ENCODE results near the gene EPHB1. TPM values are rescaled to one million over a fixed set of nuclear protein-coding genes. Genes with fewer than 3 reads are reported as not detected.
"Not testable (repeated sequence)": the region's sequence is repeated elsewhere in the genome, so short reads cannot be mapped to it uniquely, and the experiment has no call there.

EPHB1 gene
- total RNA-seq, 4 donors from 2014 or later, result 0.08 to 1.1 (median 0.72) TPM

DNA sequence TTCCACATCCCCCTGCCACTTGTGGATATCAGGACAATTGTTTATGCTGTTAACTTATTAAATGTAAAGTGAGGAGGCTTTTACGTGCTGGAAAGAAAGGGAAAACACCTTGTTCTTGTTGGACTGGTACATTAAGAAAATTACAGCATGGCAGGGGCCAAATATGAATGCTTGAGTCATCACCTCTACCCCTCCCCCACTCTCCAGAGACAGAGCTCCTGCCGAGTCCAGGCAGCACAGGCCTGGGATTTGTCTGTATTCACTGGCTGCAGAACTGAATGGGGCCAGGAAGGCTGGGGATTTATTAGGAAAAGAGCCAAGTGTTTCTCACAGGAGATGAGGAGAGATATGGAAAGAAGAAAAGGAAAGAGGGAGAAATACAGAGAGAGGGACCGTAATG is 308.9 kb downstream of the EPHB1 start:
- Histone ChIP-seq H3K4me1 (no peaks in the 10 kb centered on the region), H3K27me3 (no peaks in the 10 kb centered on the region), H3K9me3 (no peaks in the 10 kb centered on the region), H3K36me3 (no peaks in the 10 kb centered on the region), H3K27ac (no peak overlapping the region), H3K4me3 (no peak overlapping the region)
- no peak for DNase-seq
- TF ChIP-seq, protein P1, sequence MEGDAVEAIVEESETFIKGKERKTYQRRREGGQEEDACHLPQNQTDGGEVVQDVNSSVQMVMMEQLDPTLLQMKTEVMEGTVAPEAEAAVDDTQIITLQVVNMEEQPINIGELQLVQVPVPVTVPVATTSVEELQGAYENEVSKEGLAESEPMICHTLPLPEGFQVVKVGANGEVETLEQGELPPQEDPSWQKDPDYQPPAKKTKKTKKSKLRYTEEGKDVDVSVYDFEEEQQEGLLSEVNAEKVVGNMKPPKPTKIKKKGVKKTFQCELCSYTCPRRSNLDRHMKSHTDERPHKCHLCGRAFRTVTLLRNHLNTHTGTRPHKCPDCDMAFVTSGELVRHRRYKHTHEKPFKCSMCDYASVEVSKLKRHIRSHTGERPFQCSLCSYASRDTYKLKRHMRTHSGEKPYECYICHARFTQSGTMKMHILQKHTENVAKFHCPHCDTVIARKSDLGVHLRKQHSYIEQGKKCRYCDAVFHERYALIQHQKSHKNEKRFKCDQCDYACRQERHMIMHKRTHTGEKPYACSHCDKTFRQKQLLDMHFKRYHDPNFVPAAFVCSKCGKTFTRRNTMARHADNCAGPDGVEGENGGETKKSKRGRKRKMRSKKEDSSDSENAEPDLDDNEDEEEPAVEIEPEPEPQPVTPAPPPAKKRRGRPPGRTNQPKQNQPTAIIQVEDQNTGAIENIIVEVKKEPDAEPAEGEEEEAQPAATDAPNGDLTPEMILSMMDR (IDR thresholded peaks at IDR 0.05), result no peak
- no peak for TF ChIP-seq POLR2A (IDR thresholded peaks at IDR 0.05)
- WGBS, 2 donors, result 31 to 40% methylated on average over 3 of the region's 3 CpGs
- intact Hi-C loops (cut with DNase I), result no loop called here

DNA sequence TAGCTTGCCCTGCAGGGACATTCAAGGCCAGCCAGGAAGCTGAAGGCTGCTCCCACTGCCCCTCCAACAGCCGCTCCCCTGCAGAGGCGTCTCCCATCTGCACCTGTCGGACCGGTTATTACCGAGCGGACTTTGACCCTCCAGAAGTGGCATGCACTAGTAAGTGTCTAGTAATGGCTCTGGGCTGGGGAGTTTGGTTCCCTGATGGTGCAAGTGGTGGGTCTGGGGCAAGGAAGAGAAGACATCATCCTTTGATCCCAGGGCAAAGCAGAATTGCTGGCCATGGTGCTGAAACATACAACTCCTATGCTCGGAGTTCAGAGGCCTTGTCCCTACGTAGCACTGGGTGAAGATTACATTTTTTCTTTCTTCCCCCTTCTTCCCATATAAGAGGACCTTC is 311.4 kb downstream of the EPHB1 start:
- H3K36me3 ChIP-seq, result no peaks in the 10 kb centered on the region
- WGBS, 2 donors, result 23 to 67% methylated on average over 2 to 8 of the region's 8 CpGs
- intact Hi-C loops (cut with DNase I), result no loop called here
- no peaks in the 10 kb centered on the region for H3K27me3 ChIP-seq
- no peak overlapping the region for H3K27ac ChIP-seq
- no peak for TF ChIP-seq POLR2A (IDR thresholded peaks at IDR 0.05)
- TF ChIP-seq, protein P1 (IDR thresholded peaks at IDR 0.05), result no peak
- H3K4me3 ChIP-seq, result no peak overlapping the region
- H3K9me3 ChIP-seq, result no peaks in the 10 kb centered on the region
- no peak for DNase-seq
- H3K4me1 ChIP-seq, result no peaks in the 10 kb centered on the region

DNA sequence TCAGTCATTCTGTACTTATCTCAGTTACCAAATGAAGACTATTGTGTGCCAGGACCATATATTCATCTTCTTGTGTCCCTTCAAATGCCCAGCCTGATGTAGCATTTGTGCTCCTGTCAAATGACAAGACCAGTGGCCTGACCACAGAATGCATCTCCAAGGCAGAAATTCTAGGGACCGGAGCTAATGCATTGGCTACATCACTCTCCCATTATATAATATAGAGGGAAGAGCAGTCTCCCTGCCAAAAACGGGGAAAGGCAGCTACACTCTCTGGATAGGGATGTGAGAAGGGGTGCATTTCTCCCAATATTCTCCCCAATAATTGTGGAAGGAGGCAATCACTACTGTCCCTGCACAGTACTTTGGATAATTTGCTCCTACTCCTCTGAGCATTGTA is 312.0 kb downstream of the EPHB1 start:
- no peaks in the 10 kb centered on the region for H3K4me1 ChIP-seq
- no peak overlapping the region for H3K4me3 ChIP-seq
- WGBS, 2 donors, result 78% methylated on average over 2 of the region's 2 CpGs; no CpG with 5 or more reads in 1 of the 2 donors
- no peak overlapping the region for H3K27ac ChIP-seq
- DNase-seq, result no peak
- H3K27me3 ChIP-seq, result no peaks in the 10 kb centered on the region
- H3K36me3 ChIP-seq, result no peaks in the 10 kb centered on the region
- no peaks in the 10 kb centered on the region for H3K9me3 ChIP-seq
- TF ChIP-seq POLR2A (IDR thresholded peaks at IDR 0.05), result no peak
- TF ChIP-seq, protein P1 (IDR thresholded peaks at IDR 0.05), result no peak
- intact Hi-C loops (cut with DNase I), result no loop called here

DNA sequence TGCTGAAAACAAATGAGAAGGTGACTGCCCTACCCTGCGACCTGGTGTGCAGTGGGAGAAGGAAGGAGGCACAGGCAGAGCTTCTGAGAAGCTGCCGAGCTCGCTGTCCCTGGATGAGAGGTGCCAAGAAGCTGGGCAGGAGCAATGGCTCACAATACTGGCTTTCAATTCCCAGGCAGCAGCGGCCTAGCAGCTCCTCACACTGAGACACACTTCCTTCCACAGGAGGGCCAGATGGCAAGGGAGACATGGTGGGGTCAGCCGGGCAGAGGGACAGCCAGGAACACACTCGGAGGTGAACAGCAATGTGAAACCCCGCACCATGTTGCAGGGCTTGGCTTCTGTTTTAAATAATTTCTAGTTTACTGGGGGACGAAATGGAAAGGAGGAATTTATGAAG is 314.6 kb downstream of the EPHB1 start:
- no peak for TF ChIP-seq POLR2A (IDR thresholded peaks at IDR 0.05)
- TF ChIP-seq, protein P1 (IDR thresholded peaks at IDR 0.05), result no peak
- H3K4me1 ChIP-seq, result no peaks in the 10 kb centered on the region
- no peak overlapping the region for H3K4me3 ChIP-seq
- no peak for DNase-seq
- H3K9me3 ChIP-seq, result no peaks in the 10 kb centered on the region
- intact Hi-C loops (cut with DNase I), result no loop called here
- 64 to 70% methylated on average over 5 to 6 of the region's 8 CpGs for WGBS, 2 donors
- H3K27ac ChIP-seq, result no peak overlapping the region
- H3K36me3 ChIP-seq, result no peaks in the 10 kb centered on the region
- H3K27me3 ChIP-seq, result no peaks in the 10 kb centered on the region

DNA sequence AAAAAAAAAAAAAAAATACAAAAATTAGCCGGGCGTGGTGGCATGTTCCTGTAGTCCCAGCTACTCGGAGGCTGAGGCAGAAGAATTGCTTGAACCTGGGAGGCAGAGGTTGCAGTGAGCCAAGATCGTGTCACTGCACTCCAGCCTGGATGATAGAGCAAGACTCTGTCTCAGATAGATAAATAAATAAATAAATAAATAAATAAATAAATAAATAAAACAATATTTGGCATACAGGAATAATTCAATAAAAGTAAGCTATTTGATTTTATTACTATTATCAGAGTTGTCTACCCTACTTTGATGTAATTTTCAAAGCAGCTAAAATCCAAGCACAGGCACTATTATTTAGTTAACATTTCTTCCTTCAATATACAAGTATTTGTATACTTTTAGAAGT is 319.5 kb downstream of the EPHB1 start:
- intact Hi-C loops (cut with DNase I); H3K4me1 ChIP-seq; DNase-seq; H3K27ac ChIP-seq; H3K27me3 ChIP-seq; H3K9me3 ChIP-seq; H3K36me3 ChIP-seq; H3K4me3 ChIP-seq: not testable (repeated sequence)
- WGBS, 2 donors, result 88 to 90% methylated on average over 4 of the region's 4 CpGs

DNA sequence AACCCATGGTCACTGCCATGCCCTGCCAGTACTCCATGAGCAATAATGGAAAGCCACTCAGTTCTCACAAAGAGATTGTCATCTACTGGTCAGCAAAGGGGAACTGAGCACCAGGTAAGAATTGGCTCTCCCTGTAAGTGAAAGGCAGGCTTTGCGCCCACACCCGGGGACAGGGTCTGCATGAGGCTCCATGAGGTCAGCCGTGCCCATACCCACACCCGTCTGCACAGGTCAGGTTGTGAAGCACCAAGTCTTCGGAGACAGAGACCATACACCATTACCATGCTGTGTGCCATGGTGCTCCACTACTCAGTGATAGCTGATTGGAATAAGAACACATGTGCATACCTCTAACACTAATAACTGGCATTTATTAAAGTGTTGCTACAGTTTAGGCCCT is 322.9 kb downstream of the EPHB1 start:
- no peak for TF ChIP-seq POLR2A (IDR thresholded peaks at IDR 0.05)
- TF ChIP-seq, protein P1 (IDR thresholded peaks at IDR 0.05), result no peak
- Histone ChIP-seq H3K36me3 (no peaks in the 10 kb centered on the region), H3K4me3 (no peak overlapping the region), H3K4me1 (no peaks in the 10 kb centered on the region), H3K27ac (no peak overlapping the region), H3K27me3 (no peaks in the 10 kb centered on the region), H3K9me3 (no peaks in the 10 kb centered on the region)
- 60% methylated on average over 3 of the region's 5 CpGs; no CpG with 5 or more reads in 1 of the 2 donors for WGBS, 2 donors
- DNase-seq, result no peak
- intact Hi-C loops (cut with DNase I), result no loop called here

Measured in esophagus squamous epithelium (tissue), 5 donors.